Fibroblast of villous mesenchyme (primary cell): Measurements from ENCODE around the gene ARAP3. TPM values are rescaled to one million over a fixed set of nuclear protein-coding genes. Genes with fewer than 3 reads are reported as not detected.

ENCODE experiments used
- DNase-seq: peaks from one replicate; pipeline ENCODE4 v3.0.0-alpha.2; 2010; ENCODE audit warnings: low read depth
- H3K4me3 ChIP-seq: 2 replicates; pipeline ENCODE4 v1.5.1; 2011; ENCODE audit warnings: low read depth, mild to moderate bottlenecking, low read length
- CTCF ChIP-seq: IDR thresholded peaks from 2 replicates; pipeline ENCODE4 v1.5.1; 2012; ENCODE audit warnings: low read depth, mild to moderate bottlenecking, low read length; ENCODE audit not compliant: insufficient read depth
- total RNA-seq: library from RNA; depleted of rRNA; stranded (reverse); fragments of >200 nt; gene quantifications from 2 replicates; pipeline ENCODE4 v1.2.3, GENCODE V29; 2012

Gene ARAP3
- total RNA-seq, 1 donor: 5.6 TPM

GRCh38 chr5:141605523-141606277 is 76.3 kb downstream of the ARAP3 start:
- TF ChIP-seq CTCF: no peak
- no peak overlapping the region for H3K4me3 ChIP-seq
- DNase-seq: peak; percentile 62

- H3K4me3 ChIP-seq: no peak overlapping the region
- peak; percentile 2 for TF ChIP-seq CTCF
- DNase-seq: peak; percentile 93
Measured at GRCh38 chr5:141603923-141604717, 77.9 kb downstream of the ARAP3 start.

Other genes starting within 250 kb of the ARAP3 start
- gene PCDHGC3, start 206.3 kb downstream of the ARAP3 start, total RNA-seq: 35.4 and 36.3 TPM in 2 replicates
- 2.6 and 2.9 TPM in 2 replicates for gene PCDHGC4, start 197.2 kb downstream of the ARAP3 start, total RNA-seq
- 2.6 TPM in 2 replicates for gene PCDHGC5, start 193.1 kb downstream of the ARAP3 start, total RNA-seq
- gene DIAPH1, start 63.2 kb downstream of the ARAP3 start, total RNA-seq: 22.9 and 26.8 TPM in 2 replicates
- 49.0 and 53.5 TPM in 2 replicates for gene HDAC3, start 45.4 kb downstream of the ARAP3 start, total RNA-seq
- 4.7 and 8.4 TPM in 2 replicates for gene RELL2, start 45.2 kb downstream of the ARAP3 start, total RNA-seq
- gene FCHSD1, start 30.8 kb downstream of the ARAP3 start, total RNA-seq: 24.2 and 25.8 TPM in 2 replicates
- 0.43 and 3.5 TPM in 2 replicates for gene PCDH1, start 196.2 kb upstream of the ARAP3 start, total RNA-seq
- 34.1 and 40.6 TPM in 2 replicates for gene DELE1, start 241.6 kb upstream of the ARAP3 start, total RNA-seq